GM04504 (cell line): Measurements from ENCODE around the gene APOF.
"Not testable (repeated sequence)": the region's sequence is repeated elsewhere in the genome, so short reads cannot be mapped to it uniquely, and the experiment has no call there.

Source experiments
- DNase-seq: peaks from one replicate; pipeline ENCODE4 v3.0.0-alpha.2; 2012; ENCODE audit warnings: low read depth

The APOF gene

DNA sequence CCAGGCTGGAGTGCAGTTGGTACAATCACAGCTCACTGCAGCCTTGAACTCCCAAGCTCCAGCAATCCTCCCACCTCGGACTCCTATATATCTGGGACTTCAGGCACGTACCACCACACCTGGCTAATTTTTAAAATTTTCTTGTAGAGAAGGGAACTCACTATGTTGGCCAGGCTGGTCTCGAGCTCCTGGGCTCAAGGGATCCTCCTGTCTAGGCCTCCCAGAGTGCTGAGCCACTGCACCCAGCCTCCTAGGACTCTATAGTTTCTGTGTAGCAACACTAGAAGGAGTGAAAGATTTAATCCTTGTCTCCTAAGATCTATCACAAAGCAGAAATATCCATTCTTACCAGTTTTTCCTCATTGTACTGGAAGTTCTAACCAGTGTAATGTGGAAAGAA is 4.3 kb upstream of the APOF start:
- DNase-seq = no peak

DNA sequence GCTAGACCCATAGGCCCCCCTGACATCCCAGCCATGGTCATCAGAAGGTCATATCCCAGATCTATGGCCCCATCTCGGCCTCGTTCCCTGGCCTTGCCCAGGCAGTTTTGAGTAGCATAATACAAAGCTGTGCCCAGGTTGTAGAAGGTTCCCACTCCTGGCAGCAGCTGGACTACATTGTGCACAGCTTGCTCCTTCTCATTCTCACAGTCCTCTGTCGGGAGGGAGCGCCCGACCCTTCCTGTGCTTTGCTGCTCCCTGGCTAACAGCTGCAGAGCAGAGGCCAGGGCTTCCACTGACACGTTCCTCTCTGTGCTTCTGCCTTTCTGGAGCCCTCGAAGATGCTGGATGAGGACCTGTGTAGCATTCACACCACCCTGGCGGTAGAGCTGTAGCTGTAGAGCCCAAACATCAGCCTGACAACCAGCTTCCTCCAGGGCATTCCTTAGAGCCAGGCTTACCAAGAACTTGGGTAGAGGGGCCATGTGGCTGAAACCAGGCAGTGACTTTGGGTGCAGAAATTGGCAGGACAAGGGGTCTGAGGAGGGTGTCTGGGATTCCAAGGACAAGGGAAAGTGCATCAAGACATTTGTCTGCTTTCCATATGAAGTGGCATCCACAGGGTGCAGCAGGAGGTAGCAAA is 1.0 kb downstream of the APOF start:
- no peak for DNase-seq

DNA sequence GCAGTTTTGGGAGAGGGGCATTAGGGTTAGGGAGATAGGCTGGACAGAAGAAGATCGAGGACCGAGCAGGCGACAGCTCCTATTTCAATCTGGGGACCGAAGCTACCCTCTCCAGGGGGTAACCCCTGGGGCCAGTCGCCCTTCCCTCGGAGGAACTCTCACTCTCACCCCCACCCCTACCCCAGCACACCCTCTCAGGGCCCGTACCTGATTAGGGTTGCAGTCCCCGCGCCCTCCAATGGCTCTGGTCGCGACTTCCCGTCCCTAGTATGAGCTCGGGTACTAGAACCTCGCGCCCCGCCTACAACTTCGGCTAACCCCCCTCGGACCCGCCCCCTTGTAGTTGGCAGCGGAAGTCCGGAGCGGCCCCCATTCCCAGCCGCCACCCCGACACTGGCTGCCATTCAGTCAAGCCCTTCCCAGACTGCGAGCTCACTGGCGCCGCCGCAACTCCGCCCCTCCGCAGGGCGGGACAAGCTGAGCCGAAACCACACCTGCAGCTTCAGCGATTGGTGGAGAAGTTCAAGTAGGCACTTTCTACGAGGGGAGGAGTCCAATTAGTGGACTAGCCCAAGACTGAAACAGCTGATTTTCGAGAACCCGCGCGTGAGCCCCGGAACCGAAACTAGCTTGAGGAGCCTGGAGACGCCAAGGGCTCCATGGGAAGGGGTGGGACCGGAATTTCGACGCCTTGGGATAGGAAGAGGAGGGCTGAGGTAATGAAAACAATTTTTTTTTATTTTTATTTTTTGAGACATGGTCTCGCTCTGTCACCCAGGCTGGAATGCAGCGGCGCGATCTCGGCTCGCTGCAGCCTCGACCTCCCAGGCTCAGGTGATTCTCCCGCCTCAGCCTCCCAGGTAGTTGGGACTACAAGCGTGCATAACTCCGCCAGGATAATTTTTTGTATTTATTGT is 2.5 kb downstream of the APOF start, which contains the start of gene STAT2:
STAT2 (minus strand) TSS at position 257 of the 917 bp plus-strand sequence. CDS start 3,536 bp downstream, outside the sequence.
- peak; percentile 100 for DNase-seq

DNA sequence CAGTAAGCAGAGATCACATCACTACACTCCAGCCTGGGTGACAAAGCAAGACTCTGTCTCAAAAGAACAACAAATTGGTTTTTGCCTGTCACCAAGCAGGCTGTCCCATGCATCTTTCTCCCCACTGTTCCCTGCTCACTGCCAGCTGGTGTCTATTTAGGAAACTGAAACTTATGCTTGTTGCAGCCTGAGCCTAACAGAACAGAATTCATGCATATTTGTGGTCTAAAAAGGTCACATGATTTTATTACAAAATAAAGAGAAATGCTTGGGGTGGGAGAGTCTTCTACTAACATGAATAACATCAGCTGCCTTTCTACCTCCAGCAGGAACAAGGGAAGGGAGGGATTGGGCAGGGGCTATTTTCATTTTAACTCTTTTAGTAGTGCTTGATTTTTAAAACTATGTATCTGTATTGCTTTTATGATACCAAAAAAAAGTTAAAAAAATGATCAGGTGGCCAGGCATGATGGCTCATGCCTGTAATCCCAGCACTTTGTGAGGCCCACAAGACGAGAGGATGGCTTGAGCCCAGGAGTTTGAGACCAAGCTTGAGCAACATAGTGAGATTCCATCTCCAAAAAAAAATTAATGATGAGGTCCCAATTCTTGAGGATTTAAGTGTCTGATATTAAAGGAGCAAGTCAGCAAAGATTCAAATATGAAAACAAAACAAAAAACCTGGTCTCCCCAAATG is 3.7 kb downstream of the APOF start:
- DNase-seq = peak; percentile 77

DNA sequence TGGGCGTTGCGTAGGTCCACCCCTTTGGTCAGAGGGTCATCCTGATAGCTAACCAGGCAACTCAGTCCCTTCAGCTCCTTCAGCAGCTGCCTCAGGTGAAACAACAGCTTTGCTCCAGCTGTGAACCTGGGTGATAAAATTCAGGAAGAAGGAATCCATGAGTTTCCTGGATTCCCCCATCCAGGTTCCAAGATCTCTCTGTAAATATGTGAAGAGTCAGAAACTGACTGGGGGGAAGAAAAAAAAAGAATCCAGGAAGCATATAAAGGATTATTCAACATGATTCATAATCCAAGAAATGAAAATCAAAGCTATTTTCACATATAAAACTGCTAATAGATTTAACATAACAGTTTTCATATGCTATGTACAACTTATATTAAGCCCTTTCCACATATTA is 11.3 kb downstream of the APOF start:
- DNase-seq = no peak

DNA sequence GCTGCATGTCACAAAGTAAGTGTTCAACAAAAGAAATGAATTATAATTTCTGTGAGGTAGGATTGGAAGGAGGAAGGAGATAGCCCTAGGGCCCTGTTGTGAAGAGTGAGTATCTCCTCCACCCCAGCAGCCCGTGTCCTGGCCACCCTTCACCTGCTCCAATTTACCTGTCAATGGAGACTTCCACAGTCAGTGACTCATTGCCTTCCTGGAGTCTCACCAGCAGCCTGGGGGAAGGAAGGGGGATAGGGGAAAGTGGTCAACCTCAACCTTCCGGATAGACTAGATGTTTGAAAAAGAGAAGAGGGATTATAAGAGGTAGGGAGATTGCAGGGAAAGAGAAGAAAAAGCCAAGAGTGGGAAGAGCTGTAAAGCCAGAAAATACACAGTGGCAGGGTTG is 12.0 kb downstream of the APOF start:
- DNase-seq = no peak

DNA sequence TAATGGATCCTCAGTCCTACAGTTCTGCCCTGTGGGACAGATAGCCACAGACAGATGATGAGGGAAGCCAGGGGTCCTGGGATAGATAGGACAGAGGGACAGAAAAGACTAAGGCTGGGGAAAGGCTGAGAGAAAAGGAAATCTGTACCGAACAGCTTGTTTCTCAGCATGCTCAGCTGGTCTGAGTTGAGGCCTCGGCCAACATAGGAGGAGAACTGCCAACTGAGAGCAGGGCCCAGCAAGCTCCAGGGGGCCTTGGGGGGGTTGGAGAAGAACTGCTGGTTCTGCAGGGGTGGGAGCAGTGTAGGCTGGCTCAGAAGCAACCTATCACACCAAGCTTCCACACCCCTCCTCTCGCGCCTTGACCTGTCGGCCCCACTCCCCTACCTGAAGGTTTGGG is 13.9 kb downstream of the APOF start:
- DNase-seq = no peak

DNA sequence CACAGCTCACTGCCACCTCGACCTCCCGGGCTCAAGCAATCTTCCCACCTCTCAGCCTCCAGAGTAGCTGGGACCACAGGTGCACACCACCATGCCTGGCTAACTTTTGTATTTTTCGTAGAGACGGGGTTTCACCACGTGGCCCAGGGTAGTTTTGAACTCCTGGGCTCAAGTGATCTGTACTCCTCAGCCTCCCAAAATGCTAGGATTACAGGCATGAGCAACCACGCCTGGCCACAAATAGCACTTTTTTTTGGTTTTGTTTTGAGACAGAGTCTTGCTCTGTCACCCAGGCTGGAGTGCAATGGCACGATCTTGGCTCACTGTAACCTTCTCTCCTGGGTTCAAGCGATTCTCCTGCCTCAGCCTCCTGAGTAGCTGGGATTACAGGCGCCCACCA is 15.4 kb downstream of the APOF start:
- not testable (repeated sequence) for DNase-seq

DNA sequence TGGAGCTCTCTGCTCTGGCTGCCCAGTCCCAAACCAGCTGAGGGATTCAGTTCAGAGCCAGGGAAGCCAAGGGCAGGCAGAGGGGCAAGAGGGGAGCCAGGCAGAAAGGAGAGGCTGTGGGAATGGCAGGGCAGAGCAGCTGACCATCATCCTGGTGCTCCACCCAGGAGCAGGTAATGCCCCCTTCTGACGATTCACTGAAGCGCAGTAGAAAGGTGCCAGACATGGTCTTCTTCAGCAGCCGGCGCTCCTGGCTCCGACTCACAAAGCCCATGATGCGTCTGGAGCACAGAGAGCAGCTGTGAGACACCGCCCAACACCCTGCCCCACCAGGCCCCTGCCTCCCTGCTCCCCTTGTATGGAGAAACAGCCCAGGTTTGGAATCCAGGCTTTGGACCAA is 16.0 kb downstream of the APOF start:
- no peak for DNase-seq

DNA sequence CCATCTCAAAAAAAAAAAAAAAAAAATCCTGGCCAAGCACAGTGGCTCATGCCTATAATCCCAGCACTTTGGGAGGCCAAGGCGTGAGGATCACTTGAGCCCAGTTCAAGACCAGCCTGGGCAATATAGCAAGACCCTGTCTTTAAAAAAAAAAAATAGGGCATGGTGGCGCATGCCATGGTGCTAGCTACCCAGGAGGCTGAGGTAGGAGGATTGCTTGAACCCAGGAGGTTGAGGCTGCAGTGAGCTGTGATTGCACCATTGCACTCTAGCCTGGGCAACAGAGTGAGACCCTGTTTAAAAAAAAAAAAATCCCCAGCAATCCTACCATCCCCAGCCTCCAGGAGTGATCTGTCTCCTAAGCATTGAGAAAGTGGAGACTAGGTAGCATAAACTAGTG is 20.4 kb downstream of the APOF start:
- not testable (repeated sequence) for DNase-seq

DNA sequence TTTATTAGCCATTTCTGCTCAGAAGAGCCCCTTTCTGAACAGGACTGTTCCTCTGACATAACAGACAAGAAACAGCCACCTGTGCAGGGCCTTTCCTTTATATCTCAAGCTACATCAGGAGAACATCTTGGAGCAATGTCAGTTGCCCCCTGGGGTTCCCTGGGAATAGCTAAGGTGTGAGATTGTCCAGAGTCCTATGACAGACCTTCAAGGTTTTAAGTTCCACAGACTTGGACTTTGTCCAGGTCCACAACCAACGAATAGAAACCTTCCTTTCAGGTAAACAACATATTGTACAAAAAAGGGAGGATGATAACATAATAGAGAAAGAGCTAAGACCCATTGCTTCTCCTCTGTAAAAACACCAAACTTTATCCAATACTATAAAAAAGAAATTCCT is 21.0 kb downstream of the APOF start:
- DNase-seq = no peak

DNA sequence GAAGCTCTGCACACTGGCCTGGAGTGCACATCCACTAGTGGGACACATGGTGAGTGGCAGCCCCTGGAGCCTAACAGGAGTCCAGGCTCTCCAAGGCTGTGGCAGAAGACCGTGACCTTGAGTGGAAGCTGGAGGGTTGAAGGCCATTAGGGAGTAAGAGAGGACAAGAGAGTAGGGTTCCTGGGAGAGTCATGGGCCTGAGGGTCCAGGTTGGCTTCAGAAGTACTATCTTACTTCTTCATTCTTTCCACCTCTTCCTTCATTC is 23.6 kb downstream of the APOF start:
- DNase-seq = no peak

DNA sequence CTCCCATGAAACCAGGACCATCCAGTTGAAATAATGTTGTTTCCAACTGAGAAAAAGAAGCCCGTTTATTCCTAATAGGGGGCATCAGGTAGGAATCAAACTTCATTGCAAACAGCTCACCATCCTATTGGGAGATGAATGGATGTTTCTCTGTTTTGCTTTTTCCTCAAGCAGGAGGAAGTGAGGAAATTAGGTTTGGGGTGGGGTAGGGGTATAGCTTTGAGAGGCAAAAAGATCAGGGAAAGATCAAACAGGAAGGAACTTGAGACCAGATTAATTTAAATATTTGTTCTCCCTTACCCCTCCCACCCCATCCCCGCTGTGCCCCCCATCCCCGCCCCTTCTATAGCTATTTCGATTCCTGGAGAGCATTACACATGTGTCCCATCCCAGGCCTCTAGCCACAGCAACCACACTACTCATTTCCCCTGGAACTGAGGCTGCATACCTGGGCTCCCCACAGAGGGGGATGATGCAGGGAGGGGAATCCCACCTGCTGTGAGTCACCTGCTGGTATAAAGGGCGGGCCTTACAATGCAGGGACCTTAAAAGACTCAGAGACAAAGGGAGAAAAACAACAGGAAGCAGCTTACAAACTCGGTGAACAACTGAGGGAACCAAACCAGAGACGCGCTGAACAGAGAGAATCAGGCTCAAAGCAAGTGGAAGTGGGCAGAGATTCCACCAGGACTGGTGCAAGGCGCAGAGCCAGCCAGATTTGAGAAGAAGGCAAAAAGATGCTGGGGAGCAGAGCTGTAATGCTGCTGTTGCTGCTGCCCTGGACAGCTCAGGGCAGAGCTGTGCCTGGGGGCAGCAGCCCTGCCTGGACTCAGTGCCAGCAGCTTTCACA is 24.1 kb downstream of the APOF start, which contains the start of gene IL23A:
IL23A (plus strand) TSS at position 577 of the 850 bp plus-strand sequence; CDS start at position 738, 161 bp downstream.
- DNase-seq = no peak

DNA sequence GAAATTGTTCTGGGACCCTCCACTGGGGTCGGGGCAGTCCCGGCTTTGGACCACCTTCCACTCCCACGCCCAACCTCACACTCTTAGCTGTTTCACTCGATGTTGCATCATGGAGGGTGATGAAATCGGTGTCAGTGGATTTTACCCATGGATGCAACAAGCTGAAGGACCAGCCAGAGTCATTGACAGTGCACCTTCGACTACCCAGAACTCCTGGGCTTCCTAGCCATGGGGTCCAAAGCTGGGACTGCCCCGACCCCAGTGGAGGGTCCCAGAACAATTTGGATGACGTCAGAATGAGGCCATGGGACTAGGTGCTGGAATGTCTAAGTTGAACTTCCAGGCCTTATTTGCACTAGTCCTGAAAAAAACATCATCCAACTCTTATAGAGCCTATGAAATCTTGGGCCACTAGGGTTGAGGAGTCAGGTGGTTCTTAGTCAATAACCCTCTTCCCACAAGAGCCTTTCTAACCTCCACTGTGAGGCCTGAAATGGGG is 24.9 kb downstream of the APOF start:
- DNase-seq = no peak

DNA sequence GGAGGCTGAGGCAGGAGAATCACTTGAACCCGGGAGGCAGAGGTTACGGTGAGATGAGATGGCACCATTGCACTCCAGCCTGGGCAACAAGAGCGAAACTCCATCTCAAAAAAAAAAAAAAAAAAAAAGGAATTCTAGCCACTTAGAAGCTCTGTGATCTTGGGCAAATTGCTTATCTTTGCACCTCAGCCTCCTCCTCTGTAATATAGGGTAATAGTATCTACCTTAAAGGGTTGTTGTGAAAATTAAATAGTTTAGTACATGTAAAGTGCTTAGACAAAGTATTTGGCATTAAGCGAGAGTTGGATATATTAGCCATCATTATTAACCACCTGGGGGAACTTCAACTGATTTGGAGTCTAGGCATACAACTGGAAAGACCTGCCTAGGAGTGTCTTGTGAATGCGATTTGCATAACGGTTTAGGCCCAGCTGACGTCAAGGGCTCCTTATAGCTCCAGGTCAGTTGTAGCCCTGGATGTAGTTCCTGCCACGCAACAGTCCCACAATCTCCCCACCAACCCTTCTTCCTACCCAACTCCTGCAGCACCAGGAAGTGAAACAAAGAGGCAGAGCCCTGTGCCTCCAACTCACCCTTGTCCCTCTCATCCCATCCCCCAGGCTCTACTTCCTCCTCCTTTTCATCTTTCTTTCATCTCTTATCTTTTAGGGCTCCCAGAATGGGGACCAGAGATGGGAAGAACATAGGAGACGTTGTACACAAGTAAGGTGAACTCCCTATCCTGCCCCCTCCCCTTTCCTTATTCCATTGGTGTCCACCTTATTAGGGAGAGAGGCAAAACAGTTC is 26.1 kb downstream of the APOF start:
- DNase-seq = no peak

DNA sequence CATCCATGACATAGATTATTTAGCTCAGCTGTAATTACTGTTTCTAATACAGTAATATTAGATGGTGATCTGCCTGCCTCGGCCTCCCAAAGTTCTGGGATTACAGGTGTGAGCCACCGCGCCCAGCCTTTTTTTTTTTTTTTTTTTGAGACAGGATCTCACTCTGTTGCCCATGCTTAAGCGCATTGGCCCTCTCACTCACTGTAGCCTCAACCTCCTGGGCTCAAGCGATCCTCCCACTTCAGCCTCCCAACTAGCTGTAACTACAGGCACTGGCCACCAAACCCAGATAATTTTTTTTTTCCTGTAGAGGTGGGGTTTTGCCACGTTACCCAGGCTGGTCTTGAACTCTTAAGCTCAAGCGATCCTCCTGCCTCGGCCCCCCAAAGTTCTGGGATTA is 27.1 kb downstream of the APOF start:
- DNase-seq = not testable (repeated sequence)

DNA sequence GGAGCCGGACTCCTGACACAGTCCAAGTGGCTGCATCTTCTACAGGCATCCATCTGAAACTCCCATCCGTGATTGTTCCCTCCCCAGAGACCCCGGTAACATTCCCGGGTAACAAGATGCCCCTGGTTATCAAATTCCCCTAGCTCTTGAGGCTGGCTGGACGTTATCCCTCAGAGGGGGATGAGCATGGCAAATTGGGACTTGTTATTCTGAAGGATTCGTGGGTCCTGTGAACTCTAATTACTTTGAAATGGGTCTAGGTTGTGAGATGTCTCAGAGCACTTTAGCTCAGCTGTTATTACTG is 28.2 kb downstream of the APOF start:
- no peak for DNase-seq

DNA sequence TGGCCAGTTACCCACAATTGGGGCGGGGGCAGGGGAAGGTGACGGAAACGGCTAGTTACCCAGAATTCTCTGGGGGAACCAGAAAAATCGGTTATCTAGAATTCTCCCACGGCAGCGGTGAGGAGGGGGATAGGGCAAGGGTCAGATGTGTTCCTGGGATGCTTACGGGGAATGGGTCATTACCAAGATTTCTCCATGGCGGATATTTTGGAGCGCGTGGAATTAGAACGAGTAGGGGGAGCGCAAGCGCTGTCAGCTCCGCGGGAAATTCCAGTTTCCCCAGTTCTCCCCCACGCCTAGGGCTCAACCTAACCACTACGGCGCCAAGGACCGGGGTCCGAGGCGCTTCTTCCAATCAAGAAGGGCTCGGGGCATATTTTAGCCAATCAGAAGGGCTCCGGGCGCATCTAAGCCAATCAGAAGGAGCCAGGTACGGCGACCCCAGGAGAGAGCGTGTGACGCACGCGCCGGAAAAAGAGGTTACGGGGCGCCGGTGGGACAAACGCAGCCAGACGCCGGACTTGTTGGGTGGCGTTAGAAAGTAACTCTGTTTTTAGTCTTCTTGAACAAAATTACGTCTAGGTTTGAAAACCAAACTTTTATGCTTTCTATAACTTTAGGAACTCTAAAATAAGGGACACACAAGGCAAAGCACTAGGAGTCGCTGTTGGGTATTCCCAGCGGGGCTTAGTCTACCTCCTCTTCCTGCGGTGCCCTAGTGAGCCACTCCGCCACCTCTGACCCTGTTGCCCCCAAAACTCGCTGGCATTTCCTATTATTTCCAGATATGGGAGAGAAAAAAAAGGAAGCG is 28.8 kb downstream of the APOF start, which contains the start of gene PAN2:
PAN2 (minus strand) TSS at position 322 of the 811 bp plus-strand sequence. CDS start 906 bp downstream, outside the sequence.
- DNase-seq = peak; percentile 93

DNA sequence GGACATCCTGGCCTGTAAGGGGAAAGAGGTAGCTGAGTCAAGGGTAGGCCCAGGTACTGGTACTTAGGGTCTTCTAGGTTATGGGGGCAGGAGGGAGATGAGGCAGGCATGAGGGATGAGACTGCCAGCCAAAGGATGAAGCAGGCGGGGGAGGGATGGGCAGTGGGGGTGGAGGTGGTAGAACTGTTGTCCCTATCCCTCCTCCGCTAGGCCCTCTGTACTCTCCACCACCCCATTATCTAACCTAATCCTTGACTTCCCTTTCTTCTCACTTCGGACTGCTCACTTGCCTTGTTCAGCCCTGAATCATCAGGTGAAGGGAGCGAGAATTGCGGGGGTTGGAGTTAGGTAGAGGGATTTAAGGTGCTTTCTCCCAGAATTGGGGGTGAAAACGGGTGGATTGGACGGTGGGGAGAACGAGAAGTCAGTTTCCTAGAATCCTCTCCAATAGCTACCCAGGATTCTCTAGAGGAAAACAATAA is 29.4 kb downstream of the APOF start:
- DNase-seq = no peak
